Kidney glomerular epithelial cell (primary cell): ENCODE results near the gene PTPRE.

ENCODE experiments used
- DNase-seq: peaks from one replicate; lab custom pipeline; 2025; lab: John Stamatoyannopoulos, UW

Gene PTPRE

GRCh38 chr10:128095753-128096469 lies 189.0 kb downstream of the PTPRE start:
- no peak for DNase-seq

GRCh38 chr10:128096486-128097199 lies 189.7 kb downstream of the PTPRE start:
- DNase-seq = no peak

- no peak for DNase-seq
These were observed 190.9 kb downstream of the PTPRE start for GRCh38 chr10:128097783-128098182.

GRCh38 chr10:128098631-128099030 lies 191.7 kb downstream of the PTPRE start:
- no peak for DNase-seq

GRCh38 chr10:128099901-128100300 lies 193.0 kb downstream of the PTPRE start:
- DNase-seq = no peak

GRCh38 chr10:128101901-128102300 lies 195.0 kb downstream of the PTPRE start:
- no peak for DNase-seq

GRCh38 chr10:128102480-128103228 lies 195.8 kb downstream of the PTPRE start:
- DNase-seq = no peak

GRCh38 chr10:128103229-128103714 lies 196.4 kb downstream of the PTPRE start:
- DNase-seq = no peak

- no peak for DNase-seq
These were observed 198.5 kb downstream of the PTPRE start for GRCh38 chr10:128105383-128105782.

GRCh38 chr10:128109707-128110106 lies 202.8 kb downstream of the PTPRE start:
- DNase-seq = no peak

GRCh38 chr10:128110339-128110738 lies 203.4 kb downstream of the PTPRE start:
- no peak for DNase-seq

- DNase-seq = no peak
These were observed 204.8 kb downstream of the PTPRE start for GRCh38 chr10:128111696-128112095.

GRCh38 chr10:128113026-128113425 lies 206.1 kb downstream of the PTPRE start:
- no peak for DNase-seq

GRCh38 chr10:128114901-128115300 lies 208.0 kb downstream of the PTPRE start:
- DNase-seq = no peak

- DNase-seq = no peak
These were observed 208.5 kb downstream of the PTPRE start for GRCh38 chr10:128115356-128115755.

GRCh38 chr10:128116187-128116586 lies 209.3 kb downstream of the PTPRE start:
- DNase-seq = no peak

GRCh38 chr10:128116851-128117615 lies 210.1 kb downstream of the PTPRE start:
- DNase-seq = no peak

GRCh38 chr10:128121750-128122412 lies 215.0 kb downstream of the PTPRE start:
- DNase-seq = no peak

GRCh38 chr10:128122931-128123330 lies 216.0 kb downstream of the PTPRE start:
- DNase-seq = no peak

GRCh38 chr10:128123846-128124245 lies 216.9 kb downstream of the PTPRE start:
- no peak for DNase-seq

- DNase-seq = no peak
These were observed 218.0 kb downstream of the PTPRE start for GRCh38 chr10:128124813-128125403.
